WTC11 (cell line): Measurements from ENCODE around the gene ASCC1. TPM values are rescaled to one million over a fixed set of nuclear protein-coding genes. Genes with fewer than 3 reads are reported as not detected.
A peak's percentile ranks its signal among the peaks of the same experiment; 100 is the strongest.

Experiments used
- CREB1 ChIP-seq: sonication (generic); formaldehyde crosslinking; IDR thresholded peaks from 2 replicates; pipeline ENCODE4 v1.8.0; 2023; ENCODE audit warnings: mild to moderate bottlenecking, missing genetic modification reagents
- EMX1 ChIP-seq: fragments of 250-450 bp; sonication (Bioruptor Pico); IDR thresholded peaks from 2 replicates; pipeline ENCODE4 v1.8.0; 2021; ENCODE audit warnings: mild to moderate bottlenecking
- ETV6 ChIP-seq: sonication (generic); formaldehyde crosslinking; IDR thresholded peaks from 2 replicates; pipeline ENCODE4 v1.8.1; 2022; ENCODE audit warnings: mild to moderate bottlenecking, missing genetic modification reagents
- GRHL2 ChIP-seq: fragments of 250-450 bp; sonication (Bioruptor Pico); IDR thresholded peaks from 2 replicates; pipeline ENCODE4 v1.8.0; 2022; ENCODE audit warnings: mild to moderate bottlenecking, moderate library complexity; ENCODE audit not compliant: insufficient replicate concordance, severe bottlenecking
- PRRX2 ChIP-seq: fragments of 250-450 bp; sonication (Bioruptor Pico); IDR thresholded peaks from 2 replicates; pipeline ENCODE4 v1.8.0; 2021; ENCODE audit warnings: mild to moderate bottlenecking
- SMAD4 ChIP-seq: sonication (generic); formaldehyde crosslinking; IDR thresholded peaks from 2 replicates; pipeline ENCODE4 v1.8.0; 2022; ENCODE audit warnings: mild to moderate bottlenecking, missing genetic modification reagents
- SOX15 ChIP-seq: fragments of 250-450 bp; sonication (Bioruptor Pico); IDR thresholded peaks from 2 replicates; pipeline ENCODE4 v1.9.0; 2021; ENCODE audit warnings: mild to moderate bottlenecking
- ZNF263 ChIP-seq: sonication (generic); formaldehyde crosslinking; IDR thresholded peaks from 2 replicates; pipeline ENCODE4 v1.8.1; 2022; ENCODE audit warnings: low read depth, mild to moderate bottlenecking, moderate library complexity, missing genetic modification reagents
- total RNA-seq: library from RNA; stranded (reverse); gene quantifications from 3 replicates; pipeline ENCODE4 v1.2.3, GENCODE V29; 2021
- TF ChIP-seq, protein P1 (sequence below): sonication (generic); formaldehyde crosslinking; IDR thresholded peaks from 2 replicates; pipeline ENCODE4 v1.8.1; 2023; ENCODE audit warnings: mild to moderate bottlenecking, missing genetic modification reagents
- TF ChIP-seq, protein P2 (sequence below): fragments of 250-450 bp; sonication (Bioruptor Pico); conservative IDR thresholded peaks from 2 replicates; pipeline ENCODE4 v1.9.0; 2021; ENCODE audit warnings: mild to moderate bottlenecking
- TF ChIP-seq, protein P3 (sequence below): fragments of 250-450 bp; sonication (Bioruptor Pico); IDR thresholded peaks from 2 replicates; pipeline ENCODE4 v1.9.0; 2021; ENCODE audit warnings: moderate library complexity, mild to moderate bottlenecking, inconsistent platforms, borderline replicate concordance
- TF ChIP-seq, protein P4 (sequence below): sonication (generic); formaldehyde crosslinking; IDR thresholded peaks from 2 replicates; pipeline ENCODE4 v1.8.0; 2023; ENCODE audit warnings: missing genetic modification reagents
- TF ChIP-seq, protein P5 (sequence below): sonication (generic); formaldehyde crosslinking; IDR thresholded peaks from 2 replicates; pipeline ENCODE4 v1.8.1; 2022; ENCODE audit warnings: mild to moderate bottlenecking, moderate library complexity, missing genetic modification reagents
- TF ChIP-seq, protein P6 (sequence below): sonication (generic); formaldehyde crosslinking; IDR thresholded peaks from 2 replicates; pipeline ENCODE4 v1.8.0; 2022; ENCODE audit warnings: mild to moderate bottlenecking, missing genetic modification reagents
- TF ChIP-seq, protein P7 (sequence below): sonication (generic); formaldehyde crosslinking; IDR thresholded peaks from 2 replicates; pipeline ENCODE4 v1.8.0; 2023; ENCODE audit warnings: missing genetic modification reagents, mild to moderate bottlenecking, borderline replicate concordance
- TF ChIP-seq, protein P8 (sequence below): sonication (generic); formaldehyde crosslinking; IDR thresholded peaks from 2 replicates; pipeline ENCODE4 v1.8.1; 2022; ENCODE audit warnings: low read depth, missing genetic modification reagents, borderline replicate concordance
- TF ChIP-seq, protein P9 (sequence below): sonication (generic); formaldehyde crosslinking; IDR thresholded peaks from 2 replicates; pipeline ENCODE4 v1.8.1; 2023; ENCODE audit warnings: mild to moderate bottlenecking, missing genetic modification reagents, moderate library complexity
- TF ChIP-seq, protein P10 (sequence below): sonication (generic); formaldehyde crosslinking; IDR thresholded peaks from 2 replicates; pipeline ENCODE4 v1.8.0; 2022; ENCODE audit warnings: mild to moderate bottlenecking, missing genetic modification reagents

Gene ASCC1
- total RNA-seq, 1 experiment from 2014 or later: 30.4 TPM

DNA sequence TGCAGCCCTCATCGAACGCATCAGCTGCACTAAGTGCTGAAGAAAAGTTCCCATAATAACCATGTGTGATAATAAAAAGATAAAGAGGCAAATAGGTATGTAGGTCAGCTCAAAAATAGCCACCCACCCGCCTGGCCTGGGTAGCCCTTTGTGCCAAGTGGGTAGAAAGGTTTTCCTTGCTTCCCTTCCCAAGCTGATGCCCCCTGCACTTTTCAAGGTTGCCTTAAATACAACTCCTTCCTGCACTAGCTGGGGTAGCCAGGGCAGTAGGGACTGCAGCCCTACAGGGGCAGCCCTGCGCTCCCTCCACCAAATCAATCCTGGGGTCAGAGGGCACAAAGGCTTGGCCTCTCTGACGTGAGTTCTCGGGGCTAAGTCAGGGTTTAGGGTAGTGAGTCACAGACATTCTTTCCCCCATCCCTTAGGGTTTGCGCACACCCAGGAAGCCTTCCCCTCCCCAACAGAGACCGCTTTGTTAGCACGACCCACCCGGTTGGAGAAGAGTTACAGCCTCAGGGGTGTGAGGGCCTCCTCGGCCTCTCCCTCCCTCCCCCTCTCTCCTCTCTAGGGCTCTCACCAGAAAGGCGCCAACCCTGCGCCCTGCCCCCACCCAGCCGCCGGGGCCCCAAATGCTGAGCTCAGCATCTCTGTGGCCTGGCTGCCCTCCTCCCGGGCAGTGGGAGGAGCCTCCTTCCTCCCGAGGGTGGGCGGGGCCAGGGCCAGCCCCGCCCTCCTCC is 44.3 kb upstream of the ASCC1 start (continued):
- TF ChIP-seq, protein P1, sequence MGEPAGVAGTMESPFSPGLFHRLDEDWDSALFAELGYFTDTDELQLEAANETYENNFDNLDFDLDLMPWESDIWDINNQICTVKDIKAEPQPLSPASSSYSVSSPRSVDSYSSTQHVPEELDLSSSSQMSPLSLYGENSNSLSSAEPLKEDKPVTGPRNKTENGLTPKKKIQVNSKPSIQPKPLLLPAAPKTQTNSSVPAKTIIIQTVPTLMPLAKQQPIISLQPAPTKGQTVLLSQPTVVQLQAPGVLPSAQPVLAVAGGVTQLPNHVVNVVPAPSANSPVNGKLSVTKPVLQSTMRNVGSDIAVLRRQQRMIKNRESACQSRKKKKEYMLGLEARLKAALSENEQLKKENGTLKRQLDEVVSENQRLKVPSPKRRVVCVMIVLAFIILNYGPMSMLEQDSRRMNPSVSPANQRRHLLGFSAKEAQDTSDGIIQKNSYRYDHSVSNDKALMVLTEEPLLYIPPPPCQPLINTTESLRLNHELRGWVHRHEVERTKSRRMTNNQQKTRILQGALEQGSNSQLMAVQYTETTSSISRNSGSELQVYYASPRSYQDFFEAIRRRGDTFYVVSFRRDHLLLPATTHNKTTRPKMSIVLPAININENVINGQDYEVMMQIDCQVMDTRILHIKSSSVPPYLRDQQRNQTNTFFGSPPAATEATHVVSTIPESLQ: no peak
- TF ChIP-seq, protein P2, sequence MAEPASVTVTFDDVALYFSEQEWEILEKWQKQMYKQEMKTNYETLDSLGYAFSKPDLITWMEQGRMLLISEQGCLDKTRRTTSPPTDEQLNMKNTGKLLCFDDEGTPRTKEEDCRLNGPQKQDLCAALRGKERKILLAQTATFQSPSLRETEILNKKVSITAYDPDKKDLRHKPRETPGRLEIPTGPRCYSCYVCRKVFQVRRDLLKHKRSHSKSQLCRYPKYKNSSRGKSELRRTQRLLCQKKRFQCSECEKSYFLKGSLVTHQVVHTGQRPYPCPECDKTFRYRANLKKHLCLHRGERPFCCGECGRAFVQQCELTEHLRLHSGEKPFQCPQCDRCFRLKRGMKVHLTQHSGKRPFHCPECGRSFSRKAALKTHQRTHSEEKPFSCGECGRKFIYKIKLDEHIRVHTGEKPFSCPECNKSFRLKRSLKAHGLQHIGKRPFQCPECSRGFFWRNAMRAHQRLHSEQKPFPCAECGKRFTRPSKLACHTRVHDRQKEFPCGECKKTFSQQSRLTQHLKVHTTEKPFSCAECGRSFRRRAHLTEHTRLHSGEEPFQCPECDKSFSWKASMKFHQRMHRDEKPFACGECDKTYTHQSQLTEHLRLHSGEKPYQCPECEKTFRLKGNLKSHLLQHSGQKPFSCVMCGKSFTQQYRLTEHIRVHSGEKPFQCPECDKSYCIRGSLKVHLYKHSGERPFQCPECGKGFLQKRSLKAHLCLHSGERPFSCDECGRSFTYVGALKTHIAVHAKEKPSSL (CRISPR knock-in tag): no peak
- TF ChIP-seq CREB1: no peak
- TF ChIP-seq, protein P3, sequence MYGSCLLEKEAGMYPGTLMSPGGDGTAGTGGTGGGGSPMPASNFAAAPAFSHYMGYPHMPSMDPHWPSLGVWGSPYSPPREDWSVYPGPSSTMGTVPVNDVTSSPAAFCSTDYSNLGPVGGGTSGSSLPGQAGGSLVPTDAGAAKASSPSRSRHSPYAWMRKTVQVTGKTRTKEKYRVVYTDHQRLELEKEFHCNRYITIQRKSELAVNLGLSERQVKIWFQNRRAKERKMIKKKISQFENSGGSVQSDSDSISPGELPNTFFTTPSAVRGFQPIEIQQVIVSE: no peak
- TF ChIP-seq, protein P4, sequence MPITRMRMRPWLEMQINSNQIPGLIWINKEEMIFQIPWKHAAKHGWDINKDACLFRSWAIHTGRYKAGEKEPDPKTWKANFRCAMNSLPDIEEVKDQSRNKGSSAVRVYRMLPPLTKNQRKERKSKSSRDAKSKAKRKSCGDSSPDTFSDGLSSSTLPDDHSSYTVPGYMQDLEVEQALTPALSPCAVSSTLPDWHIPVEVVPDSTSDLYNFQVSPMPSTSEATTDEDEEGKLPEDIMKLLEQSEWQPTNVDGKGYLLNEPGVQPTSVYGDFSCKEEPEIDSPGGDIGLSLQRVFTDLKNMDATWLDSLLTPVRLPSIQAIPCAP (CRISPR knock-in tag): no peak
- TF ChIP-seq EMX1 (CRISPR knock-in tag): no peak
- TF ChIP-seq, protein P5, sequence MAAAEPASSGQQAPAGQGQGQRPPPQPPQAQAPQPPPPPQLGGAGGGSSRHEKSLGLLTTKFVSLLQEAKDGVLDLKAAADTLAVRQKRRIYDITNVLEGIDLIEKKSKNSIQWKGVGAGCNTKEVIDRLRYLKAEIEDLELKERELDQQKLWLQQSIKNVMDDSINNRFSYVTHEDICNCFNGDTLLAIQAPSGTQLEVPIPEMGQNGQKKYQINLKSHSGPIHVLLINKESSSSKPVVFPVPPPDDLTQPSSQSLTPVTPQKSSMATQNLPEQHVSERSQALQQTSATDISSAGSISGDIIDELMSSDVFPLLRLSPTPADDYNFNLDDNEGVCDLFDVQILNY (CRISPR knock-in tag): peak; percentile 94
- no peak for TF ChIP-seq PRRX2 (CRISPR knock-in tag)
- TF ChIP-seq, protein P6, sequence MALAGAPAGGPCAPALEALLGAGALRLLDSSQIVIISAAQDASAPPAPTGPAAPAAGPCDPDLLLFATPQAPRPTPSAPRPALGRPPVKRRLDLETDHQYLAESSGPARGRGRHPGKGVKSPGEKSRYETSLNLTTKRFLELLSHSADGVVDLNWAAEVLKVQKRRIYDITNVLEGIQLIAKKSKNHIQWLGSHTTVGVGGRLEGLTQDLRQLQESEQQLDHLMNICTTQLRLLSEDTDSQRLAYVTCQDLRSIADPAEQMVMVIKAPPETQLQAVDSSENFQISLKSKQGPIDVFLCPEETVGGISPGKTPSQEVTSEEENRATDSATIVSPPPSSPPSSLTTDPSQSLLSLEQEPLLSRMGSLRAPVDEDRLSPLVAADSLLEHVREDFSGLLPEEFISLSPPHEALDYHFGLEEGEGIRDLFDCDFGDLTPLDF: no peak
- TF ChIP-seq GRHL2 (CRISPR knock-in tag): no peak
- TF ChIP-seq, protein P7, sequence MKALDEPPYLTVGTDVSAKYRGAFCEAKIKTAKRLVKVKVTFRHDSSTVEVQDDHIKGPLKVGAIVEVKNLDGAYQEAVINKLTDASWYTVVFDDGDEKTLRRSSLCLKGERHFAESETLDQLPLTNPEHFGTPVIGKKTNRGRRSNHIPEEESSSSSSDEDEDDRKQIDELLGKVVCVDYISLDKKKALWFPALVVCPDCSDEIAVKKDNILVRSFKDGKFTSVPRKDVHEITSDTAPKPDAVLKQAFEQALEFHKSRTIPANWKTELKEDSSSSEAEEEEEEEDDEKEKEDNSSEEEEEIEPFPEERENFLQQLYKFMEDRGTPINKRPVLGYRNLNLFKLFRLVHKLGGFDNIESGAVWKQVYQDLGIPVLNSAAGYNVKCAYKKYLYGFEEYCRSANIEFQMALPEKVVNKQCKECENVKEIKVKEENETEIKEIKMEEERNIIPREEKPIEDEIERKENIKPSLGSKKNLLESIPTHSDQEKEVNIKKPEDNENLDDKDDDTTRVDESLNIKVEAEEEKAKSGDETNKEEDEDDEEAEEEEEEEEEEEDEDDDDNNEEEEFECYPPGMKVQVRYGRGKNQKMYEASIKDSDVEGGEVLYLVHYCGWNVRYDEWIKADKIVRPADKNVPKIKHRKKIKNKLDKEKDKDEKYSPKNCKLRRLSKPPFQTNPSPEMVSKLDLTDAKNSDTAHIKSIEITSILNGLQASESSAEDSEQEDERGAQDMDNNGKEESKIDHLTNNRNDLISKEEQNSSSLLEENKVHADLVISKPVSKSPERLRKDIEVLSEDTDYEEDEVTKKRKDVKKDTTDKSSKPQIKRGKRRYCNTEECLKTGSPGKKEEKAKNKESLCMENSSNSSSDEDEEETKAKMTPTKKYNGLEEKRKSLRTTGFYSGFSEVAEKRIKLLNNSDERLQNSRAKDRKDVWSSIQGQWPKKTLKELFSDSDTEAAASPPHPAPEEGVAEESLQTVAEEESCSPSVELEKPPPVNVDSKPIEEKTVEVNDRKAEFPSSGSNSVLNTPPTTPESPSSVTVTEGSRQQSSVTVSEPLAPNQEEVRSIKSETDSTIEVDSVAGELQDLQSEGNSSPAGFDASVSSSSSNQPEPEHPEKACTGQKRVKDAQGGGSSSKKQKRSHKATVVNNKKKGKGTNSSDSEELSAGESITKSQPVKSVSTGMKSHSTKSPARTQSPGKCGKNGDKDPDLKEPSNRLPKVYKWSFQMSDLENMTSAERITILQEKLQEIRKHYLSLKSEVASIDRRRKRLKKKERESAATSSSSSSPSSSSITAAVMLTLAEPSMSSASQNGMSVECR (CRISPR knock-in tag): no peak
- TF ChIP-seq ZNF263 (CRISPR knock-in tag): no peak
- TF ChIP-seq ETV6 (CRISPR knock-in tag): 0 out of 2 replicates have a peak, but pooled peaks have one; percentile 12
- TF ChIP-seq, protein P8, sequence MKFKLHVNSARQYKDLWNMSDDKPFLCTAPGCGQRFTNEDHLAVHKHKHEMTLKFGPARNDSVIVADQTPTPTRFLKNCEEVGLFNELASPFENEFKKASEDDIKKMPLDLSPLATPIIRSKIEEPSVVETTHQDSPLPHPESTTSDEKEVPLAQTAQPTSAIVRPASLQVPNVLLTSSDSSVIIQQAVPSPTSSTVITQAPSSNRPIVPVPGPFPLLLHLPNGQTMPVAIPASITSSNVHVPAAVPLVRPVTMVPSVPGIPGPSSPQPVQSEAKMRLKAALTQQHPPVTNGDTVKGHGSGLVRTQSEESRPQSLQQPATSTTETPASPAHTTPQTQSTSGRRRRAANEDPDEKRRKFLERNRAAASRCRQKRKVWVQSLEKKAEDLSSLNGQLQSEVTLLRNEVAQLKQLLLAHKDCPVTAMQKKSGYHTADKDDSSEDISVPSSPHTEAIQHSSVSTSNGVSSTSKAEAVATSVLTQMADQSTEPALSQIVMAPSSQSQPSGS: no peak
- TF ChIP-seq, protein P9, sequence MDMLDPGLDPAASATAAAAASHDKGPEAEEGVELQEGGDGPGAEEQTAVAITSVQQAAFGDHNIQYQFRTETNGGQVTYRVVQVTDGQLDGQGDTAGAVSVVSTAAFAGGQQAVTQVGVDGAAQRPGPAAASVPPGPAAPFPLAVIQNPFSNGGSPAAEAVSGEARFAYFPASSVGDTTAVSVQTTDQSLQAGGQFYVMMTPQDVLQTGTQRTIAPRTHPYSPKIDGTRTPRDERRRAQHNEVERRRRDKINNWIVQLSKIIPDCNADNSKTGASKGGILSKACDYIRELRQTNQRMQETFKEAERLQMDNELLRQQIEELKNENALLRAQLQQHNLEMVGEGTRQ (CRISPR knock-in tag): no peak
- no peak for TF ChIP-seq SOX15 (CRISPR knock-in tag)
- TF ChIP-seq SMAD4 (CRISPR knock-in tag): no peak
- TF ChIP-seq, protein P10, sequence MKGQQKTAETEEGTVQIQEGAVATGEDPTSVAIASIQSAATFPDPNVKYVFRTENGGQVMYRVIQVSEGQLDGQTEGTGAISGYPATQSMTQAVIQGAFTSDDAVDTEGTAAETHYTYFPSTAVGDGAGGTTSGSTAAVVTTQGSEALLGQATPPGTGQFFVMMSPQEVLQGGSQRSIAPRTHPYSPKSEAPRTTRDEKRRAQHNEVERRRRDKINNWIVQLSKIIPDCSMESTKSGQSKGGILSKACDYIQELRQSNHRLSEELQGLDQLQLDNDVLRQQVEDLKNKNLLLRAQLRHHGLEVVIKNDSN (CRISPR knock-in tag): 0 out of 2 replicates have a peak, but pooled peaks have one; percentile 14
